ENCODE data around the gene NCOA1.

Gene NCOA1

GRCh38 chr2:24690524-24690923 is 199.5 kb downstream of the NCOA1 start:
- no peak for DNase-seq (ENCODE audit: low read depth in 2 of 2)

- no peak for DNase-seq (ENCODE audit: low read depth in 2 of 2)
These were observed 200.8 kb downstream of the NCOA1 start for GRCh38 chr2:24691806-24692205.

- DNase-seq (ENCODE audit: low read depth in 2 of 2) = no peak
These were observed 206.7 kb downstream of the NCOA1 start for GRCh38 chr2:24697792-24698191.

GRCh38 chr2:24702800-24703199 is 211.7 kb downstream of the NCOA1 start:
- no peak for DNase-seq (ENCODE audit: low read depth in 2 of 2)

- no peak for DNase-seq (ENCODE audit: low read depth in 2 of 2)
These were observed 213.6 kb downstream of the NCOA1 start for GRCh38 chr2:24704692-24705091.

GRCh38 chr2:24707143-24707542 is 216.1 kb downstream of the NCOA1 start:
- no peak for DNase-seq (ENCODE audit: low read depth in 2 of 2)

- no peak for DNase-seq (ENCODE audit: low read depth in 2 of 2)
These were observed 217.6 kb downstream of the NCOA1 start for GRCh38 chr2:24708537-24709152.

- no peak for DNase-seq (ENCODE audit: low read depth in 2 of 2)
These were observed 219.8 kb downstream of the NCOA1 start for GRCh38 chr2:24710806-24711205.

- no peak for DNase-seq (ENCODE audit: low read depth in 2 of 2)
These were observed 220.8 kb downstream of the NCOA1 start for GRCh38 chr2:24711865-24712264.

GRCh38 chr2:24712296-24712695 is 221.2 kb downstream of the NCOA1 start:
- no peak for DNase-seq (ENCODE audit: low read depth in 2 of 2)

GRCh38 chr2:24717263-24717951 is 226.4 kb downstream of the NCOA1 start:
- DNase-seq (ENCODE audit: low read depth in 2 of 2) = no peak

GRCh38 chr2:24720310-24720709 is 229.3 kb downstream of the NCOA1 start:
- DNase-seq (ENCODE audit: low read depth in 2 of 2) = no peak

- DNase-seq (ENCODE audit: low read depth in 2 of 2) = no peak
These were observed 230.4 kb downstream of the NCOA1 start for GRCh38 chr2:24721470-24721869.

GRCh38 chr2:24722141-24722790 is 231.2 kb downstream of the NCOA1 start:
- DNase-seq (ENCODE audit: low read depth in 2 of 2) = no peak

- no peak for DNase-seq (ENCODE audit: low read depth in 2 of 2)
These were observed 232.1 kb downstream of the NCOA1 start for GRCh38 chr2:24723191-24723590.

- DNase-seq (ENCODE audit: low read depth in 2 of 2) = no peak
These were observed 232.6 kb downstream of the NCOA1 start for GRCh38 chr2:24723665-24724064.

GRCh38 chr2:24724111-24724775 is 233.2 kb downstream of the NCOA1 start:
- DNase-seq (ENCODE audit: low read depth in 2 of 2) = no peak

GRCh38 chr2:24725956-24726355 is 234.9 kb downstream of the NCOA1 start:
- DNase-seq (ENCODE audit: low read depth in 2 of 2) = no peak

GRCh38 chr2:24730481-24730880 is 239.4 kb downstream of the NCOA1 start:
- no peak for DNase-seq (ENCODE audit: low read depth in 2 of 2)

- no peak for DNase-seq (ENCODE audit: low read depth in 2 of 2)
These were observed 240.0 kb downstream of the NCOA1 start for GRCh38 chr2:24731040-24731439.

GRCh38 chr2:24731923-24732322 is 240.9 kb downstream of the NCOA1 start:
- DNase-seq (ENCODE audit: low read depth in 2 of 2) = no peak

GRCh38 chr2:24734741-24735140 is 243.7 kb downstream of the NCOA1 start:
- DNase-seq (ENCODE audit: low read depth in 2 of 2) = no peak
